HCT116 (cell line): ENCODE results near the gene ANKRD2. TPM values are rescaled to one million over a fixed set of nuclear protein-coding genes. Genes with fewer than 3 reads are reported as not detected.

Source experiments
- ATAC-seq: fragments of 200-7000 bp; cut with Tn5 transposase; 2 replicates; pipeline ENCODE4 v1.9.1; 2020; ENCODE audit warnings: mild to moderate bottlenecking, moderate library complexity
- BruUV-seq: library from RNA; stranded (reverse); fragments of 400-500 nt; replicated peaks from 2 replicates; lab custom pipeline; 2021; lab: Mats Ljungman, UMichigan
- CTCF ChIA-PET: fragments of 300-600 bp; sonication (Branson Sonifier 250); formaldehyde crosslinking; loops from one replicate; lab custom pipeline; 2021; ENCODE audit warnings: antibody characterized with exemption; lab: Charles Lee
- POLR2A ChIA-PET: fragments of 300-600, 350-600 bp; sonication (Branson Sonifier 250); formaldehyde crosslinking; loops from one replicate; lab custom pipeline; 2021; ENCODE audit warnings: antibody characterized with exemption; lab: Charles Lee
- RAD21 ChIA-PET, 2 experiments: fragments of 300-600 bp; sonication (Branson Sonifier 250); formaldehyde crosslinking; loops; one replicate each; lab custom pipeline; 2023; ENCODE audit warnings: low total read pairs in 2 of 2; ENCODE audit not compliant: uncharacterized antibody in 2 of 2, unreplicated experiment in 2 of 2, low non-redundant PET in 1 of 2; lab: Charles Lee
- DNase-seq: peaks from one replicate; pipeline ENCODE4 v3.0.0-alpha.2; 2010; ENCODE audit warnings: low read depth, low spot score
- H2AFZ ChIP-seq: fragments of 200-600 bp; shearing (Covaris generic), sonication (generic); 2 replicates; pipeline ENCODE4 v1.6.1; 2017; ENCODE audit warnings: low read depth, mixed run types, mixed read lengths, antibody characterized with exemption, low read length; ENCODE audit not compliant: poor library complexity, severe bottlenecking
- H3K27ac ChIP-seq: 2 replicates; pipeline ENCODE4 v1.5.1; 2012; ENCODE audit warnings: low read depth, low read length
- H3K27me3 ChIP-seq: fragments of 200-600 bp; sonication (generic); 2 replicates; pipeline ENCODE4 v1.6.1; 2016; ENCODE audit warnings: mixed run types, low read length, mixed read lengths; ENCODE audit not compliant: insufficient read depth
- H3K36me3 ChIP-seq, 2 experiments: fragments of 200-500 bp in 1 of 2; fragments of 200-600 bp in 1 of 2; sonication (Bioruptor generic) in 1 of 2; sonication (generic) in 1 of 2; 2 replicates each; pipeline versions ENCODE4 v1.5.1 to v1.6.1; 2014 to 2016; ENCODE audit warnings: low read length in 2 of 2, inconsistent platforms in 1 of 2, mixed read lengths in 1 of 2, mixed run types in 1 of 2; ENCODE audit not compliant: insufficient read depth in 2 of 2, control insufficient read depth in 1 of 2
- H3K4me1 ChIP-seq, 2 experiments: fragments of 200-600 bp in 1 of 2; sonication (generic) in 1 of 2; 2 replicates each; pipeline versions ENCODE4 v1.5.1 to v1.6.1; 2012 to 2017; ENCODE audit warnings: low read length in 2 of 2, inconsistent platforms in 1 of 2, mild to moderate bottlenecking in 1 of 2, mixed read lengths in 1 of 2, mixed run types in 1 of 2, moderate library complexity in 1 of 2; ENCODE audit not compliant: insufficient read depth in 2 of 2, control insufficient read depth in 1 of 2
- H3K4me2 ChIP-seq: fragments of 200-600 bp; sonication (generic); 2 replicates; pipeline ENCODE4 v1.6.1; 2017; ENCODE audit warnings: mixed run types, low read length, mixed read lengths
- H3K4me3 ChIP-seq, 2 experiments: fragments of 200-600 bp in 1 of 2; sonication (generic) in 1 of 2; replicated peaks in 1 of 2; 2 replicates each; pipeline ENCODE4 v1.5.1; 2011 to 2016; ENCODE audit warnings: low read length in 2 of 2, control low read depth in 1 of 2, low read depth in 1 of 2, mild to moderate bottlenecking in 1 of 2, mixed read lengths in 1 of 2, mixed run types in 1 of 2
- H3K79me2 ChIP-seq: fragments of 200-600 bp; sonication (generic); 2 replicates; pipeline ENCODE4 v1.6.1; 2017; ENCODE audit warnings: mild to moderate bottlenecking, mixed run types, low read length, moderate library complexity, mixed read lengths; ENCODE audit not compliant: insufficient read depth
- H3K9ac ChIP-seq: fragments of 200-600 bp; sonication (generic); 2 replicates; pipeline ENCODE4 v1.6.1; 2016; ENCODE audit warnings: low read length, mixed read lengths
- H3K9me2 ChIP-seq: fragments of 200-600 bp; sonication (generic), shearing (Covaris generic); 2 replicates; pipeline ENCODE4 v1.6.1; 2017; ENCODE audit warnings: mixed run types, mild to moderate bottlenecking, moderate library complexity; ENCODE audit not compliant: insufficient read depth
- H3K9me3 ChIP-seq, 2 experiments: fragments of 200-500 bp in 1 of 2; fragments of 200-600 bp in 1 of 2; sonication (Bioruptor generic) in 1 of 2; sonication (generic) in 1 of 2; 2 replicates each; pipeline ENCODE4 v1.6.1; 2014 to 2017; ENCODE audit warnings: low read length in 2 of 2, mixed read lengths in 2 of 2, inconsistent platforms in 1 of 2, low read depth in 1 of 2, mild to moderate bottlenecking in 1 of 2, mixed run types in 1 of 2, moderate library complexity in 1 of 2; ENCODE audit not compliant: control insufficient read depth in 1 of 2, insufficient read depth in 1 of 2
- H4K20me1 ChIP-seq: fragments of 200-600 bp; sonication (generic), shearing (Covaris generic); 2 replicates; pipeline ENCODE4 v1.6.1; 2017; ENCODE audit warnings: mixed run types, mild to moderate bottlenecking, moderate library complexity; ENCODE audit not compliant: insufficient read depth
- CBX3 ChIP-seq: IDR thresholded peaks from 2 replicates; pipeline ENCODE4 v1.6.1; 2012; ENCODE audit warnings: low read depth
- CEBPB ChIP-seq: IDR thresholded peaks from 2 replicates; pipeline ENCODE4 v1.6.1; 2012; ENCODE audit warnings: low read depth
- EGR1 ChIP-seq: IDR thresholded peaks from 2 replicates; pipeline ENCODE4 v1.6.1; 2012; ENCODE audit warnings: low read depth
- EZH2 ChIP-seq: fragments of 200-600 bp; sonication (generic); IDR thresholded peaks from 2 replicates; pipeline ENCODE4 v1.6.1; 2017; ENCODE audit warnings: antibody characterized with exemption, mixed run types
- EZH2phosphoT487 ChIP-seq: fragments of 200-600 bp; IDR thresholded peaks from 2 replicates; pipeline ENCODE4 v1.6.1; 2018; ENCODE audit warnings: antibody characterized with exemption, borderline replicate concordance
- FOSL1 ChIP-seq: IDR thresholded peaks from 2 replicates; pipeline ENCODE4 v1.6.1; 2012; ENCODE audit warnings: low read depth
- JUND ChIP-seq: IDR thresholded peaks from 2 replicates; pipeline ENCODE4 v1.6.1; 2012
- MAX ChIP-seq: IDR thresholded peaks from 2 replicates; pipeline ENCODE4 v1.6.1; 2012
- POLR2A ChIP-seq: IDR thresholded peaks from 2 replicates; pipeline ENCODE4 v1.7.0; 2011; ENCODE audit warnings: borderline replicate concordance; ENCODE audit not compliant: insufficient read depth, insufficient read length; ENCODE audit errors: extremely low read depth
- REST ChIP-seq: IDR thresholded peaks from 2 replicates; pipeline ENCODE4 v1.6.1; 2012; ENCODE audit warnings: low read depth
- SIN3A ChIP-seq: IDR thresholded peaks from 2 replicates; pipeline ENCODE4 v1.6.1; 2012; ENCODE audit warnings: low read depth
- SP1 ChIP-seq: IDR thresholded peaks from 2 replicates; pipeline ENCODE4 v1.6.1; 2012; ENCODE audit warnings: low read depth
- TCF7L2 ChIP-seq: IDR thresholded peaks from 2 replicates; pipeline ENCODE4 v1.7.0; 2011; ENCODE audit warnings: borderline replicate concordance, inconsistent platforms; ENCODE audit not compliant: insufficient read depth, insufficient read length; ENCODE audit errors: extremely low read depth
- YY1 ChIP-seq: IDR thresholded peaks from 2 replicates; pipeline ENCODE4 v1.6.1; 2011; ENCODE audit warnings: low read length, low read depth, moderate library complexity, mild to moderate bottlenecking; ENCODE audit not compliant: insufficient replicate concordance; ENCODE audit errors: extremely low read depth
- ZBTB33 ChIP-seq: IDR thresholded peaks from 2 replicates; pipeline ENCODE4 v1.6.1; 2011; ENCODE audit warnings: mild to moderate bottlenecking, low read length, moderate library complexity; ENCODE audit not compliant: insufficient replicate concordance; ENCODE audit errors: extremely low read depth
- ZNF274 ChIP-seq: fragments of 200-500 bp; sonication (Bioruptor generic); IDR thresholded peaks from 2 replicates; pipeline ENCODE4 v1.6.1; 2014; ENCODE audit warnings: mild to moderate bottlenecking, low read depth, low read length, inconsistent platforms
- intact Hi-C: fragments of 100-400 bp; cut with micrococcal nuclease; formaldehyde crosslinking; loops from 2 replicates; pipeline ENCODE4 v1.10.0; 2022
- total RNA-seq: library from RNA; stranded (reverse); gene quantifications from one replicate; pipeline ENCODE4 v1.2.1, GENCODE V29; 2021; ENCODE audit not compliant: unreplicated experiment
- TF ChIP-seq, protein P1 (sequence below), 3 experiments: fragments of 200-600 bp in 1 of 3; sonication (generic) in 1 of 3; IDR thresholded peaks in 2 of 3; conservative IDR thresholded peaks in 1 of 3; 2 replicates each; pipeline ENCODE4 v1.5.1; 2012 to 2017; ENCODE audit warnings: low read depth in 2 of 3, low read length in 2 of 3, antibody characterized with exemption in 1 of 3, borderline replicate concordance in 1 of 3, control low read depth in 1 of 3, mild to moderate bottlenecking in 1 of 3, mixed read lengths in 1 of 3, mixed run types in 1 of 3, moderate library complexity in 1 of 3; ENCODE audit not compliant: insufficient read depth in 1 of 3

Gene ANKRD2
- total RNA-seq, 1 experiment from 2014 or later = 0.15 TPM

DNA sequence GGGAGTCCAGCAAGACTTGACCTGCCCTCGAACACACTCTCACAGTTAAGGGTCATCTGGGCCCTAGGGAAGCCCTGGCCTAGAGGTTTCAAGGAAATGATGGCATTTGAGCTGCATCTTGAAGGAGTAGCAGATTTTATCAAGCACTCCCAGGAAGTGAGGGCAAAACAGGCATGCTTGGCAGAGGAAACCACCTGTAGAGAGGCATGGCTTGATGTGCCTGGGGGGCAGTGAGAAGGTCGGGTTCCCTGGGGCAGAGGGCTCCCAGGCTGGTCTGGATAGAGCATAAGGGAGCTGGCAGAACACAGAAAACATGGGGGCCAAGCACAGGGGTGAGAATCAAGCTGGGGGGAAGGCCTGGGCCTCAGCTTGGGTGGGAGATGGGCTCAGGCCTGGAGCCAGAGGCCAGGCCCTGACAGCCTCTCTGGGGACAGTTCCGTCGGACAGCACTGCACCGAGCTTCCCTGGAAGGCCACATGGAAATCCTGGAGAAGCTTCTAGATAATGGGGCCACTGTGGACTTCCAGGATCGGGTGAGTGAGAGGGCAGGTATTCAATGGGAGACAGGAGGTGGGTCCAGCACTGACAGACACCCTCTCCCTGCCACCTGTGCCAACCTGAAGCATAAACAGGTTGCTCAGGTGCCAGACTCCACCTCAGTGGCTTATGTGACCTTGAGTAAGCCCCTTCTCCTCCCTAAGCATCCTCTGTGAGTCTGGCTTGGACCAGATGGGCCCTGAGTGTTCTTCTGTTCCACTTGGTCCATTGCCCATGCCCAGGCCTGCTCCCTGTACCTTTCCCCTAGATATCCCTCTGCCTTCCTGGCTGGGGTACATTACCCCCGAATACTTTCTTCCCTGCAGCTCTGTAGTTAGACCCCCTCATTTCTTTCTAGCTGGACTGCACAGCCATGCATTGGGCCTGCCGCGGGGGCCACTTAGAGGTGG, 8.1 kb downstream of the ANKRD2 start:
- CTCF ChIA-PET = interaction anchor here (2.5 kb wide), 1 partner anchor 9 kb away, joined by 11 read pairs; the partner anchor contains the start of gene ANKRD2
- RAD21 ChIA-PET = no interaction called here
- Histone ChIP-seq H3K36me3 (no peaks in the 10 kb centered on the region), H3K9me2 (no peaks in the 10 kb centered on the region), H2AFZ (no peak overlapping the region), H3K9me3 (no peaks in the 10 kb centered on the region), H3K79me2 (no peaks in the 10 kb centered on the region), H3K4me1 (peaks cover 19 to 27% of the 10 kb centered on the region in 2 experiments), H3K4me2 (no peak overlapping the region), H3K9ac (no peak overlapping the region), H3K27ac (no peak overlapping the region), H3K4me3 (no peak overlapping the region), H4K20me1 (no peaks in the 10 kb centered on the region), H3K27me3 (no peaks in the 10 kb centered on the region)
- POLR2A ChIA-PET = no interaction called here
- no peak for DNase-seq
- no peak for TF ChIP-seq EZH2phosphoT487
- TF ChIP-seq, protein P1, sequence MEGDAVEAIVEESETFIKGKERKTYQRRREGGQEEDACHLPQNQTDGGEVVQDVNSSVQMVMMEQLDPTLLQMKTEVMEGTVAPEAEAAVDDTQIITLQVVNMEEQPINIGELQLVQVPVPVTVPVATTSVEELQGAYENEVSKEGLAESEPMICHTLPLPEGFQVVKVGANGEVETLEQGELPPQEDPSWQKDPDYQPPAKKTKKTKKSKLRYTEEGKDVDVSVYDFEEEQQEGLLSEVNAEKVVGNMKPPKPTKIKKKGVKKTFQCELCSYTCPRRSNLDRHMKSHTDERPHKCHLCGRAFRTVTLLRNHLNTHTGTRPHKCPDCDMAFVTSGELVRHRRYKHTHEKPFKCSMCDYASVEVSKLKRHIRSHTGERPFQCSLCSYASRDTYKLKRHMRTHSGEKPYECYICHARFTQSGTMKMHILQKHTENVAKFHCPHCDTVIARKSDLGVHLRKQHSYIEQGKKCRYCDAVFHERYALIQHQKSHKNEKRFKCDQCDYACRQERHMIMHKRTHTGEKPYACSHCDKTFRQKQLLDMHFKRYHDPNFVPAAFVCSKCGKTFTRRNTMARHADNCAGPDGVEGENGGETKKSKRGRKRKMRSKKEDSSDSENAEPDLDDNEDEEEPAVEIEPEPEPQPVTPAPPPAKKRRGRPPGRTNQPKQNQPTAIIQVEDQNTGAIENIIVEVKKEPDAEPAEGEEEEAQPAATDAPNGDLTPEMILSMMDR (IDR thresholded peaks at IDR 0.05 in 2 of 3, conservative IDR thresholded peaks at IDR 0.05 in 1 of 3; ENCODE audit: borderline replicate concordance in 1 of 3, insufficient read depth in 1 of 3, low read depth in 2 of 3, low read length in 2 of 3) = no peak
- TF ChIP-seq ZBTB33 = no peak
- TF ChIP-seq JUND = no peak
- no peak for TF ChIP-seq REST
- no peak for TF ChIP-seq YY1
- no peak for TF ChIP-seq POLR2A
- TF ChIP-seq EZH2 = no peak
- TF ChIP-seq FOSL1 = no peak
- TF ChIP-seq TCF7L2 = no peak
- no peak for TF ChIP-seq CEBPB
- TF ChIP-seq SIN3A = no peak
- no peak for TF ChIP-seq ZNF274
- TF ChIP-seq CBX3 = no peak
- TF ChIP-seq SP1 = no peak
- no peak for TF ChIP-seq MAX
- no peak for TF ChIP-seq EGR1
- BruUV-seq = no TSS peak
- intact Hi-C loops = no loop called here
- ATAC-seq = no peak
